D341Med (cell line): ENCODE measurements around the gene IL18RAP.

ENCODE experiments used
- DNase-seq: peaks from one replicate; pipeline ENCODE4 v3.0.0; 2012; ENCODE audit warnings: low spot score

IL18RAP gene

GRCh38 chr2:102423368-102423767 is 408 bp downstream of the IL18RAP start:
- no peak for DNase-seq

GRCh38 chr2:102424754-102425153 is 1.8 kb downstream of the IL18RAP start:
- no peak for DNase-seq

- DNase-seq, result no peak
Measured at GRCh38 chr2:102425441-102426132, 2.6 kb downstream of the IL18RAP start.

- no peak for DNase-seq
Measured at GRCh38 chr2:102427249-102427648, 4.3 kb downstream of the IL18RAP start.

- DNase-seq, result no peak
Measured at GRCh38 chr2:102428573-102428972, 5.6 kb downstream of the IL18RAP start.

GRCh38 chr2:102432386-102432785 is 9.4 kb downstream of the IL18RAP start:
- DNase-seq, result no peak

- no peak for DNase-seq
Measured at GRCh38 chr2:102433973-102434654, 11.2 kb downstream of the IL18RAP start.

GRCh38 chr2:102434655-102435381 is 11.9 kb downstream of the IL18RAP start:
- no peak for DNase-seq

- no peak for DNase-seq
Measured at GRCh38 chr2:102435741-102436140, 12.8 kb downstream of the IL18RAP start.

GRCh38 chr2:102436323-102436722 is 13.4 kb downstream of the IL18RAP start:
- DNase-seq, result no peak

- no peak for DNase-seq
Measured at GRCh38 chr2:102437122-102437521, 14.2 kb downstream of the IL18RAP start.

- DNase-seq, result no peak
Measured at GRCh38 chr2:102438111-102438510, 15.2 kb downstream of the IL18RAP start.

- DNase-seq, result no peak
Measured at GRCh38 chr2:102438578-102438977, 15.6 kb downstream of the IL18RAP start.

- DNase-seq, result no peak
Measured at GRCh38 chr2:102439065-102439695, 16.2 kb downstream of the IL18RAP start.

GRCh38 chr2:102442967-102443828 is 20.2 kb downstream of the IL18RAP start:
- DNase-seq, result no peak

GRCh38 chr2:102444233-102444632 is 21.3 kb downstream of the IL18RAP start:
- no peak for DNase-seq

- DNase-seq, result no peak
Measured at GRCh38 chr2:102446936-102447335, 24.0 kb downstream of the IL18RAP start.

GRCh38 chr2:102449370-102449974 is 26.5 kb downstream of the IL18RAP start:
- peak; percentile 38 for DNase-seq

GRCh38 chr2:102451968-102452367 is 29.0 kb downstream of the IL18RAP start:
- no peak for DNase-seq

GRCh38 chr2:102453501-102453900 is 30.5 kb downstream of the IL18RAP start:
- DNase-seq, result no peak

GRCh38 chr2:102455061-102455670 is 32.2 kb downstream of the IL18RAP start:
- DNase-seq, result no peak
